ENCODE results near the gene PLXDC2.

PLXDC2 gene

DNA sequence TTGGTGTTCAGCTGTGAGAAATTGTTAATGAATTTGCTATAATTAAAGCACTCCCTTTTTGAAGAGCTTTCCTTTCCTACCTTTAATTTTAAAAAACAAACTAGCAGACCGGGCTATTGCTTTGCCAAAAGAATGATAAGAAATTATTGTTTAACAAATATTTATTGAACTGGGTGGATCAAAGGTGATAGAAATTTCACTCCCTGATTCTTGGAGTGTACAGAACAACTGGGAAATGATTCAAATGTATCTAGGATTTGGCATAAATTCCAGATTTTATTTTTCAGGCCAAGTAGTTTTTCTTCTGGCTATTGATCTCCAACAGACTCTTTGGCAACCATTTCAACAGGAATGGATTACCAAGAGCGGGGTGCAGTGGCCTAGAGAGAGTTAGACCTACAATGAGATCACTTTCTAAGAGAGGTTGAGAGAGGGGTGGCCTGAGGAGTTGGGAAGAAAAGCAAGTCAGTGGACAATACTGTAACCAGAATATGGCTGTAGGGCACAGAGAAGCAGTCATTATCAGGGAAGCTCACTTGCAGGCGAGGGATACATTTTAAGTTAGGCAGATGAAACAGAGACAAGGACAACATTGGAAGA lies 71.9 kb downstream of the PLXDC2 start:
- Histone ChIP-seq H3K36me3 (ENCODE audit: control insufficient read depth in 4 of 4, insufficient read depth in 4 of 4, low read length in 3 of 4) (no peaks in the 10 kb centered on the region), H3K27ac (ENCODE audit: insufficient read depth in 1 of 2, low read depth in 1 of 2, low read length in 2 of 2, poor library complexity in 1 of 2, severe bottlenecking in 2 of 2) (no peak overlapping the region), H3K27me3 (replicated peaks in 2 of 5; ENCODE audit: control insufficient read depth in 4 of 5, insufficient read depth in 5 of 5, low read length in 4 of 5) (no peaks in the 10 kb centered on the region), H3K9me3 (ENCODE audit: control extremely low read depth in 1 of 5, control insufficient read depth in 4 of 5, insufficient read depth in 2 of 5, low read depth in 1 of 5, low read length in 4 of 5) (no peaks in the 10 kb centered on the region), H3K4me3 (ENCODE audit: control insufficient read depth in 1 of 7, extremely low read depth in 1 of 7, insufficient read depth in 4 of 7, low read depth in 2 of 7, low read length in 6 of 7) (no peak overlapping the region), H3K4me1 (ENCODE audit: control extremely low read depth in 1 of 4, control insufficient read depth in 4 of 4, insufficient read depth in 4 of 4, low read length in 3 of 4) (no peaks in the 10 kb centered on the region)
- DNase-seq: no peak
- POLR2A ChIA-PET: no interaction called here
- CTCF ChIA-PET: no interaction called here
- WGBS (ENCODE audit: insufficient coverage): 94% methylated on average over 2 of the region's 3 CpGs

DNA sequence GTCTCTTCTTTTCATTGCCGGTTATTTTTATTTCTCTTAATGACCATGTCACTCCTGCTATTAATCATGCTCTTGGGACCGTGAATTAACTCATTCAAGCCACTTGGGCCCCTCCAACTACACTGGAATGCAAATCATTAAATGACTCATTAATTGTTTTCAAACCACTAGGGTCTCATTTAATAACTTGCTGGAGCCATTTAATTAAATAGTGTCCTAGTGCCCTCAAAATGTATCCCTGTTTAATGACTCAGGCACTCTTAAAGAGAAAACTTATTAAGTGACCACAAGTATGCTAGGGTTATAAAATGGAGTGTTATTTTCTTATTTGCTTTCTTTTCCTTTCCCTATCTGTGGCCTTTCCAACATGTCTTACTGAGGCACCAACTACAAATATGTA lies 73.0 kb downstream of the PLXDC2 start:
- no peaks in the 10 kb centered on the region for H3K27me3 ChIP-seq (replicated peaks in 2 of 5; ENCODE audit: control insufficient read depth in 4 of 5, insufficient read depth in 5 of 5, low read length in 4 of 5)
- peaks cover 0 to 2% (median 0%) of the 10 kb centered on the region in 4 experiments for H3K4me1 ChIP-seq (ENCODE audit: control extremely low read depth in 1 of 4, control insufficient read depth in 4 of 4, insufficient read depth in 4 of 4, low read length in 3 of 4)
- no peak for DNase-seq
- no peaks in the 10 kb centered on the region for H3K36me3 ChIP-seq (ENCODE audit: control insufficient read depth in 4 of 4, insufficient read depth in 4 of 4, low read length in 3 of 4)
- ChIA-PET POLR2A (no interaction called here), CTCF (no interaction called here)
- no peak overlapping the region for H3K4me3 ChIP-seq (ENCODE audit: control insufficient read depth in 1 of 7, extremely low read depth in 1 of 7, insufficient read depth in 4 of 7, low read depth in 2 of 7, low read length in 6 of 7)
- H3K9me3 ChIP-seq (ENCODE audit: control extremely low read depth in 1 of 5, control insufficient read depth in 4 of 5, insufficient read depth in 2 of 5, low read depth in 1 of 5, low read length in 4 of 5): no peaks in the 10 kb centered on the region
- whole genome bisulfite sequencing (ENCODE audit: insufficient coverage): 94% methylated on average over 2 of the region's 2 CpGs
- no peak overlapping the region for H3K27ac ChIP-seq (ENCODE audit: insufficient read depth in 1 of 2, low read depth in 1 of 2, low read length in 2 of 2, poor library complexity in 1 of 2, severe bottlenecking in 2 of 2)

DNA sequence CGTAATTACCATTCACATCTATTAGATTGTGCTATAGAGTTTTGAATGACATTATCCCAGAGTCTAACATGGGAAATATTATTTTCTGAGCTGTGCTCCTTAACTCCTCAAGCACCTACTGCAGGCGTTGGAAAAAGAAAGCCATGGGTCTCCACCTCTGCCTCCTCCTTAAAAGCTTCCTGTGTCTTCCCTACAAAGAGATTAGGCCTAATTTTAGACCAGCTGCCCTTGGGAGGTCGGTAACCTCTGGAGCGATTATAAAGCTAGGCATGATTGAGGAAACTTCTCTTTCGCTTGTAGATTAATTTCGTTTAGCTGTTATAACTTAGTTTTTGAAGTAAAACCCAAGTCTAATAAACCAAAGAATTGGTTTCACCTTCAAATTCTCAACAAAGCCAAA lies 75.2 kb downstream of the PLXDC2 start:
- ChIA-PET CTCF (interaction anchor here (0.6 kb wide), 1 partner anchor 40 kb away, joined by 3 read pairs; no protein-coding TSS in a partner anchor), POLR2A (interaction anchor here (0.6 kb wide), 1 partner anchor 30 kb away, joined by 3 read pairs; no protein-coding TSS in a partner anchor)
- Histone ChIP-seq H3K4me3 (ENCODE audit: control insufficient read depth in 1 of 7, extremely low read depth in 1 of 7, insufficient read depth in 4 of 7, low read depth in 2 of 7, low read length in 6 of 7) (no peak overlapping the region), H3K4me1 (ENCODE audit: control extremely low read depth in 1 of 4, control insufficient read depth in 4 of 4, insufficient read depth in 4 of 4, low read length in 3 of 4) (peaks cover 0 to 2% (median 0%) of the 10 kb centered on the region in 4 experiments), H3K9me3 (ENCODE audit: control extremely low read depth in 1 of 5, control insufficient read depth in 4 of 5, insufficient read depth in 2 of 5, low read depth in 1 of 5, low read length in 4 of 5) (no peaks in the 10 kb centered on the region), H3K27me3 (replicated peaks in 2 of 5; ENCODE audit: control insufficient read depth in 4 of 5, insufficient read depth in 5 of 5, low read length in 4 of 5) (no peaks in the 10 kb centered on the region), H3K36me3 (ENCODE audit: control insufficient read depth in 4 of 4, insufficient read depth in 4 of 4, low read length in 3 of 4) (no peaks in the 10 kb centered on the region), H3K27ac (ENCODE audit: insufficient read depth in 1 of 2, low read depth in 1 of 2, low read length in 2 of 2, poor library complexity in 1 of 2, severe bottlenecking in 2 of 2) (no peak overlapping the region)
- 80% methylated on average over 1 of the region's 6 CpGs for WGBS (ENCODE audit: insufficient coverage)
- no peak for DNase-seq

DNA sequence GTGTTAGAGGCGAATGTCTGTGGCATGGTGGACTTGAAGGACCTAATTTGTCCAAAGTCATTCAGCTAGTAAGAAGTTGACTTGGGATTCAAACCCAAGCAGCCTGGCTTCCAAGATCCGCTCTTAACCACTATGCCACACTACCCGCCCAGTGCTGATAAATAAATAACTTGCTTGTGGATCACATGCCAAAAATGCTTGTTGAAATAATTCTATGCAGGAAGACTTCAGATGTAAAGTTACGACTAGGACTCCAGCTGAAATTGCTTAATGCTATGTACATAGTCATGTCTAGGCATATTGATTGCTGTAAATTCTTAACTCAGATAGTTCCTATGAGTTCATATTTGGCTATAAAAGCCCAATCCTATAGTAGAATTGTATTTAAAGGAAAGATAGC lies 76.0 kb downstream of the PLXDC2 start:
- Histone ChIP-seq H3K4me3 (ENCODE audit: control insufficient read depth in 1 of 7, extremely low read depth in 1 of 7, insufficient read depth in 4 of 7, low read depth in 2 of 7, low read length in 6 of 7) (no peak overlapping the region), H3K27ac (ENCODE audit: insufficient read depth in 1 of 2, low read depth in 1 of 2, low read length in 2 of 2, poor library complexity in 1 of 2, severe bottlenecking in 2 of 2) (no peak overlapping the region), H3K4me1 (ENCODE audit: control extremely low read depth in 1 of 4, control insufficient read depth in 4 of 4, insufficient read depth in 4 of 4, low read length in 3 of 4) (peaks cover 0 to 2% (median 0%) of the 10 kb centered on the region in 4 experiments), H3K27me3 (replicated peaks in 2 of 5; ENCODE audit: control insufficient read depth in 4 of 5, insufficient read depth in 5 of 5, low read length in 4 of 5) (no peaks in the 10 kb centered on the region), H3K36me3 (ENCODE audit: control insufficient read depth in 4 of 4, insufficient read depth in 4 of 4, low read length in 3 of 4) (no peaks in the 10 kb centered on the region), H3K9me3 (ENCODE audit: control extremely low read depth in 1 of 5, control insufficient read depth in 4 of 5, insufficient read depth in 2 of 5, low read depth in 1 of 5, low read length in 4 of 5) (no peaks in the 10 kb centered on the region)
- no peak for DNase-seq
- 84% methylated on average over 2 of the region's 4 CpGs for WGBS (ENCODE audit: insufficient coverage)
- POLR2A ChIA-PET: no interaction called here
- CTCF ChIA-PET: interaction anchor here (1.2 kb wide), 1 partner anchor 37 kb away, joined by 3 read pairs; no protein-coding TSS in a partner anchor

DNA sequence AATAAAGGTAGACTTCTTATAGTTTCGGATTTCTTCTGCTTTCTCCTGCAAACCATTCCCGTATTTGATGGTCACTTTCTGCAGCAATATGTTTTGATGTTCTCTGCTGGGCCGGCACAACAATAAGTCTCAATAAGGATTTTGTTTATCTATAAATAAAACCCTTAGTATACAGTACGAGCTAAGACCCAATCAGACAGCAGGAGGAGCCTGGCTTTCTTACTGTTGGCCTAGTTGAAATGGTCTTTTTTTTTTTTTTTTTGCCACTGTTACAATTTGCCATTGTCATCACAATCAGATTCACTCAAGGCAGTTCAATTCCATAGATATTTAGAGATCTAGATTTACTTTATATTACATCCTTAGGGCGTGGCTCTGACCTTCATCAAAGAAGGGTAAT lies 76.4 kb downstream of the PLXDC2 start:
- ChIA-PET CTCF (interaction anchor here (1.2 kb wide), 1 partner anchor 37 kb away, joined by 3 read pairs; no protein-coding TSS in a partner anchor), POLR2A (no interaction called here)
- Histone ChIP-seq H3K4me3 (ENCODE audit: control insufficient read depth in 1 of 7, extremely low read depth in 1 of 7, insufficient read depth in 4 of 7, low read depth in 2 of 7, low read length in 6 of 7) (no peak overlapping the region), H3K36me3 (ENCODE audit: control insufficient read depth in 4 of 4, insufficient read depth in 4 of 4, low read length in 3 of 4) (no peaks in the 10 kb centered on the region), H3K9me3 (ENCODE audit: control extremely low read depth in 1 of 5, control insufficient read depth in 4 of 5, insufficient read depth in 2 of 5, low read depth in 1 of 5, low read length in 4 of 5) (no peaks in the 10 kb centered on the region), H3K4me1 (ENCODE audit: control extremely low read depth in 1 of 4, control insufficient read depth in 4 of 4, insufficient read depth in 4 of 4, low read length in 3 of 4) (peaks cover 0 to 2% (median 0%) of the 10 kb centered on the region in 4 experiments), H3K27me3 (replicated peaks in 2 of 5; ENCODE audit: control insufficient read depth in 4 of 5, insufficient read depth in 5 of 5, low read length in 4 of 5) (no peaks in the 10 kb centered on the region), H3K27ac (ENCODE audit: insufficient read depth in 1 of 2, low read depth in 1 of 2, low read length in 2 of 2, poor library complexity in 1 of 2, severe bottlenecking in 2 of 2) (no peak overlapping the region)
- no CpG with 5 or more reads among the region's 5 CpGs for WGBS (ENCODE audit: insufficient coverage)
- no peak for DNase-seq

DNA sequence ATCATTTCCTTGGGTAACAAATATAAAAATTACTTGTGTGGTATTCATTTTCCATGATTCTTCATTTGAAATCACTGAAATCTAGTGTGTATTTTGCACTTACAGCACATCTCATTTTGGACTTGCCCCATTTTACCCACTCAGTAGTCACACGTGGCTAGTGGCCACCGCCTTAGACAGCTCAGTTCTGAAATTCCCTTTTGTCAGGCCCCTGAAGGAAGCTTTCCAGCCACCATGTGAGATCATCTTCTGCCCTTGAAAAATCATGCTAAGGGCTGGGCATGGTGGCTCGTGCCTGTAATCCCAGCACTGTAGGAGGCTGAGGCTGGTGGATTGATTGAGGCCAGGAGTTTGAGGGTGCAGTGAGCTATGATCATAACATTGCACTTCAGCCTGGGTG lies 79.3 kb downstream of the PLXDC2 start:
- DNase-seq: no peak
- peaks cover 0 to 2% (median 0%) of the 10 kb centered on the region in 4 experiments for H3K4me1 ChIP-seq (ENCODE audit: control extremely low read depth in 1 of 4, control insufficient read depth in 4 of 4, insufficient read depth in 4 of 4, low read length in 3 of 4)
- no peak overlapping the region for H3K4me3 ChIP-seq (ENCODE audit: control insufficient read depth in 1 of 7, extremely low read depth in 1 of 7, insufficient read depth in 4 of 7, low read depth in 2 of 7, low read length in 6 of 7)
- CTCF ChIA-PET: interaction anchor here (1.1 to 1.8 kb wide), 4 partner anchors 17 to 67 kb away, joined by 3 to 5 read pairs (median 4); no protein-coding TSS in a partner anchor
- no peak overlapping the region for H3K27ac ChIP-seq (ENCODE audit: insufficient read depth in 1 of 2, low read depth in 1 of 2, low read length in 2 of 2, poor library complexity in 1 of 2, severe bottlenecking in 2 of 2)
- POLR2A ChIA-PET: no interaction called here
- H3K36me3 ChIP-seq (ENCODE audit: control insufficient read depth in 4 of 4, insufficient read depth in 4 of 4, low read length in 3 of 4): no peaks in the 10 kb centered on the region
- WGBS (ENCODE audit: insufficient coverage): 96% methylated on average over 3 of the region's 3 CpGs
- no peaks in the 10 kb centered on the region for H3K9me3 ChIP-seq (ENCODE audit: control extremely low read depth in 1 of 5, control insufficient read depth in 4 of 5, insufficient read depth in 2 of 5, low read depth in 1 of 5, low read length in 4 of 5)
- H3K27me3 ChIP-seq (replicated peaks in 2 of 5; ENCODE audit: control insufficient read depth in 4 of 5, insufficient read depth in 5 of 5, low read length in 4 of 5): no peaks in the 10 kb centered on the region

DNA sequence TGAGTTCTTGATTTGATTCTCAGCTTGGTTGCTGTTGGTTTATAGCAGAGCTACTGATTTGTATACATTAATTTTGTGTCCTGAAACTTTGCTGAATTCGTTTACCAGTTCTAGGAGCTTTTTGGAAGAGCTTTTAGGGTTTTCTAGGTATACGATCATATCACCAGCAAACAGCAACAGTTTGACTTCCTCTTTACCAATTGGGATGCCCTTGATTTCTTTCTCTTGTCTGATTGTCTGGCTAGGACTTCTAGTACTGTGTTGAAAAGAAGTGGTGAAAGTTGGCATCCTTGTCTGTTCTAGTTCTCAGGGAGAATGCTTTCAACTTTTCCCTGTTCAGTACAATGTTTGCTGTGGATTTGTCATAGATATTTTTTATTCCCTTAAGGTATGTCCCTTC lies 86.2 kb downstream of the PLXDC2 start:
- Histone ChIP-seq H3K4me1 (ENCODE audit: control extremely low read depth in 1 of 4, control insufficient read depth in 4 of 4, insufficient read depth in 4 of 4, low read length in 3 of 4) (peaks cover 0 to 17% (median 9%) of the 10 kb centered on the region in 4 experiments), H3K4me3 (ENCODE audit: control insufficient read depth in 1 of 7, extremely low read depth in 1 of 7, insufficient read depth in 4 of 7, low read depth in 2 of 7, low read length in 6 of 7) (no peak overlapping the region), H3K36me3 (ENCODE audit: control insufficient read depth in 4 of 4, insufficient read depth in 4 of 4, low read length in 3 of 4) (no peaks in the 10 kb centered on the region), H3K27me3 (replicated peaks in 2 of 5; ENCODE audit: control insufficient read depth in 4 of 5, insufficient read depth in 5 of 5, low read length in 4 of 5) (no peaks in the 10 kb centered on the region), H3K27ac (ENCODE audit: insufficient read depth in 1 of 2, low read depth in 1 of 2, low read length in 2 of 2, poor library complexity in 1 of 2, severe bottlenecking in 2 of 2) (no peak overlapping the region), H3K9me3 (ENCODE audit: control extremely low read depth in 1 of 5, control insufficient read depth in 4 of 5, insufficient read depth in 2 of 5, low read depth in 1 of 5, low read length in 4 of 5) (peaks cover 0 to 2% (median 0%) of the 10 kb centered on the region in 5 experiments)
- DNase-seq: peak in 2 of 3 donors; percentile 30 to 64
- WGBS (ENCODE audit: insufficient coverage): no CpG with 5 or more reads among the region's 2 CpGs
- ChIA-PET CTCF (interaction anchor here (1.3 kb wide), 1 partner anchor 85 kb away, joined by 4 read pairs; no protein-coding TSS in a partner anchor), POLR2A (no interaction called here)

Measured in common myeloid progenitor, CD34-positive (primary cell).